ENCODE measurements around the gene TAS2R4.
"Not testable (repeated sequence)": the region's sequence is repeated elsewhere in the genome, so short reads cannot be mapped to it uniquely, and the experiment has no call there.

TAS2R4 gene, protein sequence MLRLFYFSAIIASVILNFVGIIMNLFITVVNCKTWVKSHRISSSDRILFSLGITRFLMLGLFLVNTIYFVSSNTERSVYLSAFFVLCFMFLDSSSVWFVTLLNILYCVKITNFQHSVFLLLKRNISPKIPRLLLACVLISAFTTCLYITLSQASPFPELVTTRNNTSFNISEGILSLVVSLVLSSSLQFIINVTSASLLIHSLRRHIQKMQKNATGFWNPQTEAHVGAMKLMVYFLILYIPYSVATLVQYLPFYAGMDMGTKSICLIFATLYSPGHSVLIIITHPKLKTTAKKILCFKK
- 0 to 1.7 (median 0.40) reads per million in 17 experiments for total RNA-seq

DNA sequence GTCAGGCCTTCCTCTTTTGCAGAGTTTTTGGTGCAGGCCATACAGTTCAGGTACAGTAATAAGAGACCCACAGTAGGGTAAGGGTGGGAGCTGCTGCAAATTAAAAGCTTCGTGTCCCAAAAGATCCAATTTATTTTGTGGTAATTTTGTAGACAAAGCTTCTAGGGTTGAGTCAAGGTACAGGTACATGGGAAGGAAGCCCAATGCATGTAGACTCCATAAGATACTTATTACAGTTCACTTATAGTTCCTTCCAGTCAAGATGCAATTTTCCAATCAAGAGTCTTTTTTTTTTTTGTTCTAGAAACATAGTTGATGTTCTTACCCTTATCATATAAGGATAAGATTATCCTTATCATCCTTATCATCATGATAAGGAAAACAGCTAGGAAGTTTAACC lies at the start of gene TAS2R4:
Gene TAS2R4 (plus strand): TSS at position 301 of the 400 bp plus-strand sequence. CDS start 1,815 bp downstream, outside the sequence.
- DNase-seq, result no peak

GRCh38 chr7:141729020-141729419 lies 47.5 kb upstream of the TAS2R4 start:
- no peak for DNase-seq

- DNase-seq, result no peak
Observed at GRCh38 chr7:141731476-141732149, 44.9 kb upstream of the TAS2R4 start.

GRCh38 chr7:141737118-141737835 lies 39.2 kb upstream of the TAS2R4 start:
- DNase-seq, result peak; percentile 9 to 41 (median 36)

- DNase-seq, result peak; percentile 96 to 98 (median 97)
Observed at GRCh38 chr7:141737836-141738591, 38.5 kb upstream of the TAS2R4 start, which contains the start of gene SSBP1. Gene SSBP1, plus strand, starts transcription at chr7:141738358. Its CDS starts 809 bp downstream, at chr7:141739167.

GRCh38 chr7:141738592-141739013 lies 37.9 kb upstream of the TAS2R4 start:
- DNase-seq, result no peak

GRCh38 chr7:141739250-141739649 lies 37.2 kb upstream of the TAS2R4 start:
- DNase-seq, result no peak

DNA sequence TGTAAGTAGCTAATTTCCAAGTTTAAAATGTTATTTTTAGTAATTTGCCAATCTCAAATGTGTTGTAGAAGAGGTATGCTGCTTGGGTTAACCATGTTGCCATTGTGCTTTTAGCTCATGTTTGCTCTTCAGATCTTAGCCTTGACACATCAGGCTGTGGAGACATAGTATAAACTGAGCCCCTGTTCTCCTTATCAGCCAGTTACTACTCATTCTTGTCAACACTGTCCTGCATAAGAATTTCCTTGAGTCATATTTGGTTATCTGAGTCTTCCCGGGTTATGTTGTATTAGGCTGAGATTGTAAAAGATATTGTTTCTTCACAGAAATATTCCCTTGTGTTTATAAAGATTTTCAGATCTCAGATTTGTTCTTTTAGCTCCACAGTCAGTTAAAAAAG lies 34.2 kb upstream of the TAS2R4 start:
- DNase-seq, result no peak

GRCh38 chr7:141744131-141744530 lies 32.3 kb upstream of the TAS2R4 start:
- no peak for DNase-seq

DNA sequence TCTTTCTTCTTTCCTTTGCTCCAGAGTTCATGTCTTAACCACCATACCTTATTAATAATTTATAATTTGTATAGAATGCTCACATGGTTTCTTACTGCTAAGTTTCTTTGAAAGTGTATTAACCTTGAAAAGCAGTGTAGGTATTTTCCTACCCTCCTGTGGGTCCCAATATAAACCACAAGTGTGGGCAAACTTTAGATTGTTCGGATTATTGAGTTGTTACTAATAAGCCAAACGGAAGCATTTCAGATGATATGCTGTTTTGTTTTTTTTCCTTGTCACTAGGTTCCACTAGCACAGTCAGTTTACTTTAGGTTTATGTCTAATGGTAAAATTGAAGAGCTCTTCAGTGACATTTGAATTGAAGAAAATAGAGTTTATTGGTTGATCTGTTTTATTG lies 28.1 kb upstream of the TAS2R4 start:
- no peak for DNase-seq

DNA sequence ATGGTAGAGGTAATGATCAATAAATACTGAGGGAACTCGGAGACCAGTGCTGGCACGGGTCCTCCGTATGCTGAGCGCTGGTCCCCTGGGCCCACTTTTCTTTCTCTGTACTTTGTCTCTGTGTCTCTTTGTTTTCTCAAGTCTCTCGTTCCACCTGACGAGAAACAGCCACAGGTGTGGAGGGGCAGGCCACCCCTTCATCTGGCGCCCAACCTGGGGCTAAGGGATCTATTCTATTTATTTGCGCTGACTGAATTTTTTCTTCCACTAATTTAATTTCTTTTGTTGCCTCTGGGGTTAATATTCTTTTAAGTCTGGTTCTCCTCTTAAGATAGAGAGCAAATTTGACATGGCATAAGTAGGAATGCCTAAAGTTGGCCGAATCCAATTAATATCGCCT lies 24.6 kb upstream of the TAS2R4 start:
- peak in 2 of 4 experiments; percentile 11 to 22 for DNase-seq

- peak; percentile 4 to 15 (median 6) for DNase-seq
Observed at GRCh38 chr7:141752634-141753033, 23.8 kb upstream of the TAS2R4 start.

DNA sequence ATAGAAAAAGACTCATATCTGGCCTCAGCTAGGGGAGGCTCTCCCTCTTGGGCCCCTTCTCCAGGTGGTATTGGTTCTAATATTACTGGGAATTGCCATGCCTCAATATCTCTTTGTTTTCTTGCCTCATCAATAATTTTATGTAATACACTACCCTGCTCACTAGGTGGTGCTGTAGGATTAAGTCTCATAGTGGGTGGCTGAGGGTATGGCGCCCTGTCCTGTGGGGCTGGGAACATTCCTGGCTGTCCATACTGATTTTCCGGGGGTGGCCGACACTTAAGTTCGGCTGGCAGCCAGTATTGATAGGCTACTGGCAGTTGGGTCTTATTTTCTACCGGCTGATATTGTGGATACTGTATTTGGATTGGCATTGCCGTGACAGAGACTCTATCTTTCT lies 21.5 kb upstream of the TAS2R4 start:
- DNase-seq, result peak; percentile 20 to 61 (median 42)

GRCh38 chr7:141763797-141764196 lies 12.7 kb upstream of the TAS2R4 start, which contains the start of gene TAS2R3:
Gene TAS2R3, plus strand, starts transcription at chr7:141764097. Its CDS starts 62 bp downstream, at chr7:141764159.
- no peak for DNase-seq

DNA sequence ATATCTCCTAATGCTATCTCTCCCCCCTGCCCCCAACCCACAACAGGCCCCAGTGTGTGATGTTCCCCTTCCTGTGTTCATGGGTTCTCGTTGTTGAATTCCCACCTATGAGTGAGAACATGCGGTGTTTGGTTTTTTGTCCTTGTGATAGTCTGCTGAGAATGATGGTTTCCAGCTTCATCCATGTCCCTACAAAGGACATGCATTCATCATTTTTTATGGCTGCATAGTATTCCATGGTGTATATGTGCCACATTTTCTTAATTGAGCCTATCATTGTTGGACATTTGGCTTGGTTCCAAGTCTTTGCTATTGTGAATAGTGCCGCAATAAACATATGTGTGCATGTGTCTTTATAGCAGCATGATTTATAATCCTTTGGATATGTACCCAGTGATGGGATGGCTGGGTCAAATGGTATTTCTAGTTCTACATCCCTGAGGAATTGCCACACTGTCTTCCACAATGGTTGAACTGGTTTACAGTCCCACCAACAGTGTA lies 6.3 kb upstream of the TAS2R4 start:
- not testable (repeated sequence) for DNase-seq

DNA sequence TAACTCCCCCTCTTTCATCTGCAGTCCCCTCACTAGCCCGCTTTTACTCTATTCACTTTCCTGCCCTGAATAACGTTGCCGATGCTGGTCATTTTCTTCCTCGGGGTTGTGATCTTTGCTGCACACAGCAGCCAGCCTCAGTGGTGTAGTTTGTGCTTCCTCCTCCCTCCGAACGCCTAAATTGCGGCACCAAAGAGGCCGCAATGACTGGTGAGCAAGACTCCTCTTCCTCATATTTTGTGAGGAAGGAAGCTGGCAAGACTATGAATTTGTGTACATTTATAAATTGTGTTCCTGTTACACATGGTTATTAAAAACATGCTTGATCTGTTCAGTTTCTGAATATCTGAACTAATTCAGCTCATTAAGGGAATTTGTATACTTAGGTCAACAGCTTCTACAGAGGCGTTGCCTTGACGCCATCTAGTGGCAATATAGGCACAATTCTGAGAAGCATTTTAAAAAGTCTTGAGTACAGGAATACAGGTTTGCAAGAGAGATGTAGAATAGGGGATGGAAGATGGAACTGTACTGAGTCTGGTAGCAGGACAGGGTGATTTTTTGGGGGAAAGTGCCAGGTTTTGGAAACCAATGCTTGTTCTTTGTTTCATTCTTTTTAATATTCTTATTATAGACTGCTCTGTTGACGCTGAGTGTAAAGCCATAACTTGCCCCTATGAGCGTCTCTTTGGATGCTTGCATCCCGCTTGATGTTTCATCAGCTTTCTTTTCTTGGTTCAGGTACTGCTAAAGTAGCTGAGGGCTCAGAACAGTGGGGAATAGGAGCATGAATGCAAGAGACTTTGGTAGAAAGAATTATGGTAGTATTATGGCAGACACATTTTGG lies 9.5 kb downstream of the TAS2R4 start:
- peak; percentile 36 to 74 (median 64) for DNase-seq

DNA sequence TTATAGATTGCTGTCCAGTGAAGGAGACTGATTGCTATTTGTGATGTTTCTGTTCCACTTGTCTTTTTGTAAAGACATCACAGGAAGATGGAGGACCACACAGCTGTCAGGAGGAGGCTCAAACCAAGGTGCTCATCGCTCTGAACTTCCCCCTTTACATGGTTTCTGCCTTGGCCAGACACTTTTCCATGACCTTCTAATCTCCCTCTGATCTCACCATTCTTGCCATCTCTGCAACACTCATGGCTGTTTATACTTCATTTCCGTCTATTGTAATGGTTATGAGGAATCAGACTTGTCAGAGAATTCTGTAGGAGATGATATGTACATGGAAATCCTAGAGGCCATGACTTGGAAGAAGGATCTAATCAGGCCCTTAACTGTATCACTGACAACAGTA lies 11.8 kb downstream of the TAS2R4 start:
- DNase-seq, result no peak

DNA sequence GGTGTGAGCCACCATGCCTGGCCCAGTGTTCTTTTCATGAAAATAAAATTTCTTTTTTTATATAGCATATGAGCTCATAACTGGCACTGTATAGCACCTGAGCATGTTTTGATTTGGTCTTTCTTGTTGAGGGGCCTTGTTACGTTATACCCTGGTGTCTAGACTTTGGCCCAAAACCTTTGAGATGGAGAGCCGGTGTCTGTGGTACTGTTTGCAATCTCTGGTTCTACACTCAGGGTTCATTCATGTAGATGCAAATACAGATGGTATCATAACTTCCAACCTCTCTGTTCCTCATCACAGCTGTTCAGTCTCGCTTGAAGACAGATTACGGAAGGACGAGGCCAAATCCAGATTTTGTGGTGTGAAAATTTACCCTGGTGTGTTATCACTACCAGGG lies 13.4 kb downstream of the TAS2R4 start, which contains the start of gene TAS2R5:
Gene TAS2R5 (plus strand): TSS at position 301 of the 400 bp plus-strand sequence. CDS start 145 bp downstream, outside the sequence.
- DNase-seq, result no peak

DNA sequence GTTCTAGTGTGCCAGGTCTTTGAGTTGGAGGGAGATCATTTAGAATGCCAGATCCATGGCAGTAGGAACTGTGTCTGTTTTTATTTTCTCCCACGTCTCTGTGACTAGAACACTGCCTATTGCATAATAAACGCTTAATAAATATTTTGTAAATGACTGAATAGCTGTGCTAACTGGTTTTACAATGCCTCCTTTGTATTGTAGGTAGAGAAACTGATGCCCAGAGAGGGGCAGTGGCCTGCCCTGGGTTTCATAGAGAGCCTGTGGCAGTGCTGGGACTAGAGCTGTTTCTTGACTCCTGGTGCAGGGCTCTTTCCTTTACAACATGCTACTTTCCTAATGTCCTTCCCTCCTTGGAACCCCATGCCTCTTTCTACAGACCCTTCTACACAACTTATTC lies 16.1 kb downstream of the TAS2R4 start:
- no peak for DNase-seq

GRCh38 chr7:141820067-141820466 lies 43.6 kb downstream of the TAS2R4 start:
- peak in 1 of 4 experiments; percentile 12 for DNase-seq

- DNase-seq, result not testable (repeated sequence)
Observed at GRCh38 chr7:141822432-141822831, 46.0 kb downstream of the TAS2R4 start.
